H1 (cell line): ENCODE measurements around the gene TMEM18. TPM values are rescaled to one million over a fixed set of nuclear protein-coding genes. Genes with fewer than 3 reads are reported as not detected.

Experiments
- CBX8 ChIP-seq: fragments of 300-800, 300-1000 bp; sonication (generic); IDR thresholded peaks from 2 replicates; pipeline ENCODE4 v1.7.1; 2016; ENCODE audit warnings: low read depth, low read length, borderline replicate concordance
- CREB1 ChIP-seq: IDR thresholded peaks from 2 replicates; pipeline ENCODE4 v1.6.1; 2012; ENCODE audit warnings: inconsistent platforms
- GTF2F1 ChIP-seq: IDR thresholded peaks from 2 replicates; pipeline ENCODE4 v1.6.1; 2012; ENCODE audit warnings: low read depth, low read length, improper control_type of control experiment, borderline replicate concordance
- KDM4A ChIP-seq: IDR thresholded peaks from one replicate; pipeline ENCODE4 v1.7.1; 2012; ENCODE audit warnings: low read depth, mild to moderate bottlenecking, moderate library complexity, low read length, inconsistent platforms; ENCODE audit not compliant: severe bottlenecking
- RAD21 ChIP-seq, 2 experiments: IDR thresholded peaks in 1 of 2; conservative IDR thresholded peaks in 1 of 2; 2 replicates each; pipeline ENCODE4 v1.6.1; 2011; ENCODE audit warnings: low read depth in 2 of 2, low read length in 2 of 2, improper control_type of control experiment in 1 of 2, inconsistent platforms in 1 of 2, mild to moderate bottlenecking in 1 of 2, moderate library complexity in 1 of 2
- SIN3A ChIP-seq, 2 experiments: IDR thresholded peaks in 1 of 2; conservative IDR thresholded peaks in 1 of 2; 2 replicates each; pipeline ENCODE4 v1.6.1; 2011 to 2012; ENCODE audit warnings: low read length in 2 of 2, improper control_type of control experiment in 1 of 2, low read depth in 1 of 2, mild to moderate bottlenecking in 1 of 2
- SP2 ChIP-seq: IDR thresholded peaks from 2 replicates; pipeline ENCODE4 v1.6.1; 2012; ENCODE audit warnings: mild to moderate bottlenecking, low read length, inconsistent platforms
- SP4 ChIP-seq: IDR thresholded peaks from 2 replicates; pipeline ENCODE4 v1.6.1; 2012; ENCODE audit warnings: low read length, inconsistent platforms
- SRF ChIP-seq: IDR thresholded peaks from 2 replicates; pipeline ENCODE4 v1.6.1; 2011; ENCODE audit warnings: mild to moderate bottlenecking, low read depth, low read length, moderate library complexity
- TBP ChIP-seq: IDR thresholded peaks from 2 replicates; pipeline ENCODE4 v1.6.1; 2011; ENCODE audit warnings: low read depth, low read length, improper control_type of control experiment
- polyA plus RNA-seq, 7 experiments: library from polyadenylated mRNA; depleted of rRNA in 3 of 7; stranded (reverse) in 5 of 7; unstranded in 2 of 7; fragments of >200 nt in 5 of 7; fragments of 200-250 nt in 2 of 7; gene quantifications; 1 replicate in 5 of 7; 2 replicates in 1 of 7; 4 replicates in 1 of 7; pipeline versions ENCODE4 v1.2.1 to v1.2.3, GENCODE V29; 2011 to 2013; ENCODE audit warnings: missing spikeins in 2 of 7, mixed read lengths in 2 of 7
- total RNA-seq: library from RNA; stranded (reverse); fragmentation: NEBNext Ultra II Directional; extraction: Animal tissue kit (Norgen Biotek cat#: 25700); gene quantifications from 2 replicates; pipeline ENCODE4 v1.2.1, GENCODE V29; 2021
- TF ChIP-seq, protein P1 (sequence below): IDR thresholded peaks from 2 replicates; pipeline ENCODE4 v1.6.1; 2012; ENCODE audit warnings: inconsistent platforms
- TF ChIP-seq, protein P2 (sequence below): IDR thresholded peaks from 2 replicates; pipeline ENCODE4 v1.6.1; 2012; ENCODE audit warnings: inconsistent platforms

TMEM18 gene
- total and polyA plus RNA-seq, 2 of the 8 experiments (the other 6 are each of a cell fraction or from before 2014, with no cell fraction given): 22.4 to 27.1 TPM

DNA sequence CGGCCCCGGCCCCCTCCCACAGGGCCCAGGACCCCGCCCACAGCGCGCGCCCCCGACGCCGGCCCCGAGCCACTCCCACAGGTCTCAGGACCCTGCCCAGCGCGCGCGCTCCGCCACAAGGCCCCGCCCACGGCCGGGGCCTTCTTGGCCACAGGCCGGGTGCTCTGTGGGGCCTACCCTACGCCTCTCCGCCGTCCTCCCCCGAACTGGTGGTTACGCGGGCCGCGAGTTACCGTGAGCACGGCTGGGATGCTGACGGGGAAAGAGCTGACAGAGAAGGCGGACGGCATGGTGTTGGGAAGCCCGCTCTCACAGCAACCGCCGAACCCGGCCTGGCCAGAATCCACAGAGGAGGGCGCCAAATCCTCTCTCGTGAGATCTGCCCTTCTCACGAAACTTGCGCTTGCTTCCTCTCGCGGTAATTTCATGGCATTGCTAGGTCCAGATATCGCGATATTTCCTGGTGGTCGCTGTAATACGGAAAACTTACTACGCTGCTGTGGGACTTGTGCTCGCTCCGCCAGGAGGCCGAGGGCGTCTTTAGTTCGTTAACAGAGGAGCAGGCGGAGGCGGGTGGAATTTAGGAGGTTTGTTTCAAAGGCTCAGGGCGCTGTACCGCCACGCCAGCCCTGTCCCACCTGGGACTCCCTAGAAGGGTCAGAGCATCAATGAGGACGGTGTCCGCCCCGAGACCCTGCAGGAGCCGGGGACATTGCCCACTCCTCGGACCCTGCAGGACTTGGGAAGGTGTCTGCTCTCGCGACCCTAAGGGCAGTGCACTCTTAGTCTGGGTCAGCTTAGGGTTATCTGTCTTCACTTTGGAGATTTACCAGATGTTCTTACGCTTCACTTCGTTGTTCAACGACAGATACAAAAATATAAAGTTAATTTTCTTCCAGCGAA is at the start of gene TMEM18 (continued):
- TF ChIP-seq TBP: peak; percentile 82
- peak; percentile 11 to 16; a peak in 2 of 4 replicates for TF ChIP-seq RAD21 (IDR thresholded peaks at IDR 0.05 in 1 of 2, conservative IDR thresholded peaks at IDR 0.05 in 1 of 2; ENCODE audit: low read depth in 2 of 2, low read length in 2 of 2)
- no peak for TF ChIP-seq SRF
- peak; percentile 99 for TF ChIP-seq KDM4A
- TF ChIP-seq CBX8: no peak
- TF ChIP-seq SIN3A (conservative IDR thresholded peaks at IDR 0.05 in 1 of 2, IDR thresholded peaks at IDR 0.05 in 1 of 2; ENCODE audit: low read depth in 1 of 2, low read length in 2 of 2): peak in 1 of 2 experiments; percentile 86; a peak in 2 of 4 replicates
- TF ChIP-seq, protein P1, sequence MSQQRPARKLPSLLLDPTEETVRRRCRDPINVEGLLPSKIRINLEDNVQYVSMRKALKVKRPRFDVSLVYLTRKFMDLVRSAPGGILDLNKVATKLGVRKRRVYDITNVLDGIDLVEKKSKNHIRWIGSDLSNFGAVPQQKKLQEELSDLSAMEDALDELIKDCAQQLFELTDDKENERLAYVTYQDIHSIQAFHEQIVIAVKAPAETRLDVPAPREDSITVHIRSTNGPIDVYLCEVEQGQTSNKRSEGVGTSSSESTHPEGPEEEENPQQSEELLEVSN: peak; percentile 84
- TF ChIP-seq CREB1: peak; percentile 54; the same call in 1 of the 2 replicates
- peak; percentile 74; the same call in 1 of the 2 replicates for TF ChIP-seq GTF2F1
- TF ChIP-seq, protein P2, sequence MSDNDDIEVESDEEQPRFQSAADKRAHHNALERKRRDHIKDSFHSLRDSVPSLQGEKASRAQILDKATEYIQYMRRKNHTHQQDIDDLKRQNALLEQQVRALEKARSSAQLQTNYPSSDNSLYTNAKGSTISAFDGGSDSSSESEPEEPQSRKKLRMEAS: peak; percentile 55; the same call in 1 of the 2 replicates
- peak; percentile 49; the same call in 1 of the 2 replicates for TF ChIP-seq SP4
- TF ChIP-seq SP2: no peak
